Type B pancreatic cell (in vitro differentiated cells): ENCODE measurements around the gene LIMS2. TPM values are rescaled to one million over a fixed set of nuclear protein-coding genes. Genes with fewer than 3 reads are reported as not detected.

Source experiments
- DNase-seq: peaks from one replicate; pipeline ENCODE4 v3.0.0; 2021; ENCODE audit warnings: mixed read lengths; ENCODE audit not compliant: unreplicated experiment; ENCODE audit errors: extremely low spot score
- H3K27ac Mint-ChIP-seq: 2 replicates; pipeline ENCODE4 v1.8.0; 2021; ENCODE audit warnings: mild to moderate bottlenecking, mixed read lengths
- H3K27me3 Mint-ChIP-seq: 2 replicates; pipeline ENCODE4 v1.8.0; 2021; ENCODE audit warnings: mixed read lengths
- H3K36me3 Mint-ChIP-seq: 2 replicates; pipeline ENCODE4 v1.8.0; 2021; ENCODE audit warnings: mixed read lengths
- H3K4me1 Mint-ChIP-seq: one replicate; pipeline ENCODE4 v1.8.0; 2021; ENCODE audit warnings: mixed read lengths; ENCODE audit not compliant: unreplicated experiment
- H3K4me3 Mint-ChIP-seq: 2 replicates; pipeline ENCODE4 v1.8.0; 2021; ENCODE audit warnings: mild to moderate bottlenecking, mixed read lengths
- H3K9me3 Mint-ChIP-seq: 2 replicates; pipeline ENCODE4 v1.8.0; 2021; ENCODE audit warnings: mixed read lengths
- total RNA-seq: library from RNA; stranded (reverse); gene quantifications from 2 replicates; pipeline ENCODE4 v1.2.1, GENCODE V29; 2021; ENCODE audit warnings: low replicate concordance
- TF ChIP-seq, protein P1 (sequence below): fragments of 200-600 bp; sonication (generic); conservative IDR thresholded peaks from 2 replicates; pipeline ENCODE4 v1.5.0; 2021; ENCODE audit warnings: antibody characterized with exemption, mild to moderate bottlenecking

Gene LIMS2
- total RNA-seq, 1 donor from 2014 or later = 13.1 TPM

DNA sequence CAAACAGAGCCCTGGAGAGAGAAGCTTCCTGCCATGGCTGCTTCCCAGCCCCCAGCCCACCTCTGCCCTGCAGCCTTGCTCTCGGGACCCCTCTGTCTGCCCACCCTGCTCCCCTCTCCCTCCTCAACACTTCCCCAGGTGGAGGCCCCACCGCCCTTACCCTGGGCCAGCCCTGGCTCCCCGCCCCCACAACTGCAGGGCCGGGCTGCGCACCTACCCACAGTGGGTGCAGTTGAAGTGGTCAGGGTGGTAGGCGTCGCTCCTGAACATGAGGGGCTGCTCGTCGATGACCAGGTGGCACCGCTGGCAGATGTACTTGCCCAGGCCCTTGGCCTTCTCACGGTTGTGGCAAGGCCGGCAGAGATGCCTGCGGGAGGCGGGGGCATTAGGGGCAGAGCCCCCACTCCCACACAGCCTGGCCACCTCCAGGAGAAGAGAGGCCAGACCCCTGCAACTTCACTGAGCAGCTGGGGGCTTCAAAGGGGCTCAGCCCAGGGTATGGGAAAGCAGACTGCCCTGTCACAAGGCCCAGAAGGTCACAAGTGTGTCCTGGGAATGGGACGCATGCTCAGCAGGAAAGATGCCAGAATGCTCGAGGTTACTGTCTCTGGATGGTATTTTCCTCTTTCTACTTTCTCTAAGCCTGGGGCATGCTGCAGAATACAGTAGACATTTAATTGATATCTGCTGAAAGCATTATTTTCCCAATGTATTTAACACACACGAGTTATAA is 32.5 kb downstream of the LIMS2 start:
- TF ChIP-seq, protein P1, sequence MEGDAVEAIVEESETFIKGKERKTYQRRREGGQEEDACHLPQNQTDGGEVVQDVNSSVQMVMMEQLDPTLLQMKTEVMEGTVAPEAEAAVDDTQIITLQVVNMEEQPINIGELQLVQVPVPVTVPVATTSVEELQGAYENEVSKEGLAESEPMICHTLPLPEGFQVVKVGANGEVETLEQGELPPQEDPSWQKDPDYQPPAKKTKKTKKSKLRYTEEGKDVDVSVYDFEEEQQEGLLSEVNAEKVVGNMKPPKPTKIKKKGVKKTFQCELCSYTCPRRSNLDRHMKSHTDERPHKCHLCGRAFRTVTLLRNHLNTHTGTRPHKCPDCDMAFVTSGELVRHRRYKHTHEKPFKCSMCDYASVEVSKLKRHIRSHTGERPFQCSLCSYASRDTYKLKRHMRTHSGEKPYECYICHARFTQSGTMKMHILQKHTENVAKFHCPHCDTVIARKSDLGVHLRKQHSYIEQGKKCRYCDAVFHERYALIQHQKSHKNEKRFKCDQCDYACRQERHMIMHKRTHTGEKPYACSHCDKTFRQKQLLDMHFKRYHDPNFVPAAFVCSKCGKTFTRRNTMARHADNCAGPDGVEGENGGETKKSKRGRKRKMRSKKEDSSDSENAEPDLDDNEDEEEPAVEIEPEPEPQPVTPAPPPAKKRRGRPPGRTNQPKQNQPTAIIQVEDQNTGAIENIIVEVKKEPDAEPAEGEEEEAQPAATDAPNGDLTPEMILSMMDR = no peak
- Mint-ChIP-seq H3K4me3 (no peak overlapping the region), H3K27me3 (no peaks in the 10 kb centered on the region), H3K4me1 (peaks cover 3% of the 10 kb centered on the region), H3K36me3 (no peaks in the 10 kb centered on the region), H3K27ac (no peak overlapping the region), H3K9me3 (no peaks in the 10 kb centered on the region)
- no peak for DNase-seq

GRCh38 chr2:127641846-127642507 is 33.4 kb downstream of the LIMS2 start:
- no peak overlapping the region for H3K27ac Mint-ChIP-seq
- H3K4me1 Mint-ChIP-seq = no peaks in the 10 kb centered on the region
- no peaks in the 10 kb centered on the region for H3K9me3 Mint-ChIP-seq
- DNase-seq = no peak
- TF ChIP-seq, protein P1 = no peak
- no peaks in the 10 kb centered on the region for H3K36me3 Mint-ChIP-seq
- no peak overlapping the region for H3K4me3 Mint-ChIP-seq
- H3K27me3 Mint-ChIP-seq = no peaks in the 10 kb centered on the region

DNA sequence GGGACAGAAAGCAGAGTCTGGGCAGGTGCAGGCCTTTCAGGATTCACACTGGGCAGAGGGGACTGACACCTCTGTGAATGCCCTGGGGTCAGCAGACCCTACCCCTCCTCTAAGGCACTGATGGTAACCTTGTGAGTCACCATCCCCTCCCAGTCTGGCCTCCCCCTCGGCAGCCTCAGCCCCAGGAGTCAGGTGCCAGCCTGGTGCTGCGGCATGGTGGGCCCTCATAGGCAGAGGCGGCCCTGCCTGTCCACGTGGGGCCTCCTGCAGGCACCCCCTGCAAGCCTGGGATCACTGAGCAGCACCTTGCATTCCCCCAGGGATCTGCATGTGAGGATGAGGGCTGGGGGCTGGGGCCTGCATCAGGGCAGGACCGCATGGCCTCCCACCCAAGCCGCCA is 34.2 kb downstream of the LIMS2 start:
- no peak overlapping the region for H3K27ac Mint-ChIP-seq
- TF ChIP-seq, protein P1 = no peak
- H3K4me3 Mint-ChIP-seq = no peak overlapping the region
- H3K4me1 Mint-ChIP-seq = no peaks in the 10 kb centered on the region
- H3K36me3 Mint-ChIP-seq = no peaks in the 10 kb centered on the region
- DNase-seq = no peak
- H3K27me3 Mint-ChIP-seq = no peaks in the 10 kb centered on the region
- no peaks in the 10 kb centered on the region for H3K9me3 Mint-ChIP-seq

- H3K4me1 Mint-ChIP-seq = no peaks in the 10 kb centered on the region
- no peaks in the 10 kb centered on the region for H3K27me3 Mint-ChIP-seq
- no peak for DNase-seq
- no peaks in the 10 kb centered on the region for H3K36me3 Mint-ChIP-seq
- TF ChIP-seq, protein P1 = peak; percentile 38
- no peak overlapping the region for H3K4me3 Mint-ChIP-seq
- no peaks in the 10 kb centered on the region for H3K9me3 Mint-ChIP-seq
- H3K27ac Mint-ChIP-seq = no peak overlapping the region
Measured at GRCh38 chr2:127640082-127641072, 35.0 kb downstream of the LIMS2 start.

- H3K27ac Mint-ChIP-seq = peak overlapping the region; percentile 29
Measured at GRCh38 chr2:127639111-127639474, 36.2 kb downstream of the LIMS2 start.

More at GRCh38 chr2:127639111-127639474, 36.2 kb downstream of the LIMS2 start:
- Mint-ChIP-seq H3K4me3 (no peak overlapping the region), H3K4me1 (no peaks in the 10 kb centered on the region), H3K36me3 (no peaks in the 10 kb centered on the region), H3K9me3 (no peaks in the 10 kb centered on the region), H3K27me3 (no peaks in the 10 kb centered on the region)
- TF ChIP-seq, protein P1 = no peak
- DNase-seq = no peak
